Spleen (tissue), 7 donors: Measurements from ENCODE around the gene GUCY2F.

ENCODE experiments used
- CTCF ChIP-seq, 11 experiments: fragments of 200-600 bp in 7 of 11; fragments of 450-650 bp in 4 of 11; sonication (generic) in 4 of 11; IDR thresholded peaks in 8 of 11; conservative IDR thresholded peaks in 3 of 11; 1 replicate in 7 of 11; 2 replicates in 4 of 11; pipeline versions ENCODE4 v1.4.0 to v1.8.0; 2016 to 2021; ENCODE audit warnings: antibody characterized with exemption in 11 of 11, inconsistent platforms in 4 of 11, mild to moderate bottlenecking in 1 of 11
- POLR2A ChIP-seq, 3 donors: fragments of 450-650 bp; IDR thresholded peaks; one replicate each; pipeline ENCODE4 v1.5.1; 2017; ENCODE audit warnings: antibody characterized with exemption in 3 of 3, mild to moderate bottlenecking in 1 of 3
- POLR2AphosphoS5 ChIP-seq, 3 donors: sonication (generic); formaldehyde crosslinking; IDR thresholded peaks; one replicate each; pipeline ENCODE4 v1.5.1; 2017; ENCODE audit warnings: antibody characterized with exemption in 3 of 3
- donor health status: DM: no; HTN: no; CAD: no; lungs with moderate emphysema.
- donor health status: DM: no; HTN: no; CAD: no.
- donor health status: DM: no; HTN: no; CAD: no.

GRCh38 chrX:109475174-109475891 lies 6.6 kb downstream of the GUCY2F start:
- TF ChIP-seq POLR2A (IDR thresholded peaks at IDR 0.05) (no peak), CTCF (IDR thresholded peaks at IDR 0.05 in 8 of 11, conservative IDR thresholded peaks at IDR 0.05 in 3 of 11) (peak in 7 of 11 experiments; percentile 12 to 47 (median 36)), POLR2AphosphoS5 (IDR thresholded peaks at IDR 0.05) (no peak)
